Left forelimb (tissue), 1 donor: ENCODE data around the gene PDSS1.

Experiments
- DNase-seq: peaks from one replicate; pipeline ENCODE4 v3.0.0-alpha.2; 2018; ENCODE audit warnings: low spot score

The PDSS1 gene

DNA sequence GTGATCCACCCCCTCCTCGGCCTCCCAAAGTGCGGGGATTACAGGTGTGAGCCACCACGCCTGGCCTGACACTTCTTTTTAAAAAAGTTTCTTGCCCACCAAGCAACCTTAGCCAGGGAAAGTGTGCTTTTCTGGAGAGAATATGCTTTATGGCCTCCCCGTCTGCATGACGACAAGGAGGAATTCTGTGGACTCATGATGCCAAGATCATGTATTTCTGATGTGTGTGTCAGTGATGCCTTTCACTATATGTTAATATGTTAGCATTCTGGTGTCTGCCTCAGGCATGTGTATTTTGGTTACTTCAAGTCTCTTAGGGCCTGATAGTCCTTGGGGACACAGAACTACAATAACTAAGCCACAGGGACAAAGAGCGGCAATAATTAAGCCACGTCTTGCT, 2.1 kb downstream of the PDSS1 start:
- no peak for DNase-seq

DNA sequence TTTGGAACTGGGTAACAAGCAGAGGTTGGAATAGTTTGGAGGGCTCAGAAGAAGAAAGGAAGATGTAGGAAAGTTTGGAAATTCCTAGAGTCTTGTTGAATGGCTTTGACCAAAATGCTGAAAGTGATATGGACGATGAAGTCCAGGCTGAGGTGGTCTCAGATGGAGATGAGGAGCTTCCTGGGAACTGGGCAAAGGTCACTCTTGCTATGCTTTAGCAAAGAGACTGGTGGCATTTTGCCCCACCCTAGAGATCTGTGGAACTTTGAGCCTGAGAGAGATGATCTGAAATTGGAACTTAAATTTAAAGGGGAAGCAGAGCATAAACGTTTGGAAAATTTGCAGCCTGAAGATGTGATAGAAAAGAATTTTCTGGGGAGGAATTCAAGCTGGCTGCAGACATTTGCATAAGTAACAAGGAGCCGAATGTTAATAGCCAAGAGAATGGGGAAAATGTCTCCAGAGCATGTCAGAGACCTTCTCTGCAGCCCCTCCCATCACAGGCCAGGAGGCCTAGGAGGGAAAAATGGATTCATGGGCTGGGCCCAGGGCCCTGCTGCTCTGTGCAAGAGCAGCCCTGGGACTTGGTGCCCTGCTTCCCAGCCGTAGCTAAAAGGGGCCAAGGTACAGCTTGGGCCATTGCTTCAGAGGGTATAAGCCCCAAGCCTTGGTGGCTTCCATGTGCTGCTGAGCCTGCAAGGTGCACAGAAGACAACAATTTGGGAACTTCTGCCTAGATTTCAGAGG, 3.6 kb downstream of the PDSS1 start:
- no peak for DNase-seq

GRCh38 chr10:26703096-26703495, 5.6 kb downstream of the PDSS1 start:
- no peak for DNase-seq

DNA sequence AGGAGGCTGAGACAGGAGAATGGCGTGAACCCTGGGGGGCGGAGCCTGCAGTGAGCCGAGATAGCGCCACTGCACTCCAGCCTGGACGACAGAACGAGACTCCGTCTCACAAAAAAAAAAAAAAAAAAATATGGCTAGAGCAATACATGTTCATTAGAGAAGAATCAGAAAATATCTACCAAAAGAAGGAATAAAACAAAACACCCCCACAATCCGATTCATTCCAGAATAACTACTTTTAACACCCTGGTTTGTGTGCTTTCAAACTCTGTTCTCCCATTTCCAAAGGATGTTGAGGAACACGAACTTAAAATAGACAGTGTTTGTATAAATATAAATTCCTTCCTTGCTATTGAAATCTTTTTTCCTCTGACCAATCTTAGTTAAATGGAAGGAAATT, 6.5 kb downstream of the PDSS1 start:
- DNase-seq: no peak

GRCh38 chr10:26706206-26706605, 8.7 kb downstream of the PDSS1 start:
- no peak for DNase-seq

- DNase-seq: no peak
These were observed 9.4 kb downstream of the PDSS1 start for GRCh38 chr10:26706936-26707335.

DNA sequence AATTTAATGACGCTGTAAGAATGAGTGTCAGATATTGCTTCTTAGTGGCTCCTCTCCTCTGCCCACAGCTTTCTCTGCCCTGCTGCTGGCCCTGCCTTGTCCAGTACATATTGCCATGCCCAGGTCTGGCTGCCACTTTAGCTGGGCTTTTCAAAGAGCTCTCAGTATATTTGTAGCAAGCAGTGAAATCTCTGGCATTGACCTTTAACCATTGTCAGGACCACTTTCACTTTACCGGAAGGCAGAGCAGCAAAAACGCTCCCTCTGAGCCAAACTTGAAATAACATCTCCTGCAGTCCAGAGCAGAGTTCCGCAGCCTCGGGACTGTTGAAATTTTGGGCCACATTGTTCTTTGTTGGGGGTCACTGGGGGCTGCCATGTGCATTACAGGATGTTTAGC, 13.8 kb downstream of the PDSS1 start:
- no peak for DNase-seq

DNA sequence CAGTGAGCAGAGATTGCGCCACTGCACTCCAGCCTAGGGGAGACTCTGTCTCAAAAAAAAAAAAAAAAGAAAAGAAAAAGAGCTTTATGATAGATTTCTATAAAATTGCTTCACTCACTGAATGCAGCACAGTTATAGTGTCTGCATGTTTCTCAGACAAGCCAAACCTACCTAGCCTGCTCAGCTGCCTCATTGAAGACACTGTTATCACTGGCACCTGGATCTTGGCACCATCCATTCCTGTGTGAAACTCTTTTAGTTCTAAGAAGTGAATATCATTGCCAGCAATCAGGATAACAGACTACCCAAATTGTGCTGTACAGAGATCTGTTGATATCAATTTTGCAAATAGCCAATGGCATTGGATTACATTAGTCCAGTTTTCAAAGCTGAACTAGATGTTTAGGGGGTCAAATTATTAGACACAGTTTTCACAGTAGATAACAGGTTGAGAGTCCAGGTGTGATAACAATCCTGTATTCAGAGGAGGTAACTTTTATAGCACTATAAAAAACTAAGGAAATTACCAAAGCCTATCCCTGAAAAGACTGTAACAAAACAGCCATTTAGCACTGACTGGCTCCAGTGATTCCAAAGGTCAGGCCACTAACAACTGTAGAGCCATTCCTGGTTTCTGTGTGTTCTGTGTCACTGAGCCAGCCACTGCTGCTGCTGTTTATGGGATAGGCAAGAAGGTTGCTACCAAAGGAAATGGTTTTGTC, 17.1 kb downstream of the PDSS1 start:
- no peak for DNase-seq

- no peak for DNase-seq
These were observed 17.6 kb downstream of the PDSS1 start for GRCh38 chr10:26715137-26715487.

- no peak for DNase-seq
These were observed 20.0 kb downstream of the PDSS1 start for GRCh38 chr10:26717476-26717875.

DNA sequence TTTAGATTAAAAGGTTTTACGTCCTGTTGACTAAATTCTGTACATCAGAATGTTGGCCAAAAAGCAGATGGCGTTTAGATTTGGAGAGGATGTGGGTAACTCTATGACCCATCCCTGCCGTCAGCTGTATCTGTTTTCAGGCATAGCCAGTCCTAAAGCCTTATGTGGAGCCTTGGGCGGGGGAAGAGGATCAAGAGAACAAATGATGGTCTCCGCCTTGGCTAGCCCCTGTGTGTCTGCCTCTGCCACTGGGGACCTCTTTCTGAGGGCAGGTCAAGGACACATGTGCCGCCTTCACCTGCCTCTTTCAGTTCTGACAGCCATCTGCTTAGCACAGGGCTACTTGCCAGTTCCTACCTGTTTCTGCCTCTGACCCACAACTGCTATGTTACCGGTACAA, 24.1 kb downstream of the PDSS1 start:
- DNase-seq: no peak

- no peak for DNase-seq
These were observed 25.5 kb downstream of the PDSS1 start for GRCh38 chr10:26723016-26723415.

- peak; percentile 73 for DNase-seq
These were observed 28.6 kb downstream of the PDSS1 start for GRCh38 chr10:26725837-26726727.

DNA sequence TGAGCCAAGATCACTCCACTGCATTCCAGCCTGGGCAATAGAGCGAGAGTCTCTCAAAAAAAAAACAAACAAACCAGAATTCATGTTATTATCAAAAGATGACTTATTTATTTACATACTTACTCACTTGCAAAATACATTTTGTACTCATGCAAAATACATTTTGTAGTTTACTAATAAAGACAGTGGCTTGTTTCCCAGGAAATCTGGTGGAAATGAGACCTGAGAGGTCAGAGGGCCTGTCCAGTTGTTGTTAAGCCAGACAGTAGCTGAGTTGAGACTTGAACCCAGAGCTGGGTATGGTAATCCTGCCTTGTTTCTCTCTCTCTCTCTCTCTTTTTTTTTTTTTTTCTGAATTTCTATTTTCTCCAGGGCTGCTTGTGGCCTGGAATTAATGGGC, 29.5 kb downstream of the PDSS1 start:
- DNase-seq: no peak

DNA sequence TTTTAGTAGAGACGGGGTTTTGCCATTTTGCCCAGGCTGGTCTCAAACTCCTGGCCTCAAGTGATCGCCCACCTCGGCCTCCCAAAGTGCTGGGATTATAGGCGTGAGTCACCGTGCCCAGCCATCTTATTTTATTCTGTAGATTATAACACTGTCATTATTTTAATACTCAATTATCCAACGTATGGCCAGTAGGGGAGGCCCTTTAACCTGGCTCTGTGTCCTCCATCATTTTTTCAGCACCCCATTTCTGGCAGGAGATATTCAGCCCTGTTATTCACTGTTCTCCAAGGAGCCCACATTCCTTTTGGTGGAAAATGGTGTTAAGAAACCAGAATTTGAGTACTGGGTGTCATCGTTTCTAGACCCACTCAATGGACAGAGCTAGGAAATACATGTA, 31.5 kb downstream of the PDSS1 start:
- no peak for DNase-seq

GRCh38 chr10:26729395-26729794, 31.9 kb downstream of the PDSS1 start:
- DNase-seq: no peak

- DNase-seq: no peak
These were observed 33.1 kb downstream of the PDSS1 start for GRCh38 chr10:26730552-26730951.

GRCh38 chr10:26733750-26734568, 36.5 kb downstream of the PDSS1 start:
- no peak for DNase-seq

DNA sequence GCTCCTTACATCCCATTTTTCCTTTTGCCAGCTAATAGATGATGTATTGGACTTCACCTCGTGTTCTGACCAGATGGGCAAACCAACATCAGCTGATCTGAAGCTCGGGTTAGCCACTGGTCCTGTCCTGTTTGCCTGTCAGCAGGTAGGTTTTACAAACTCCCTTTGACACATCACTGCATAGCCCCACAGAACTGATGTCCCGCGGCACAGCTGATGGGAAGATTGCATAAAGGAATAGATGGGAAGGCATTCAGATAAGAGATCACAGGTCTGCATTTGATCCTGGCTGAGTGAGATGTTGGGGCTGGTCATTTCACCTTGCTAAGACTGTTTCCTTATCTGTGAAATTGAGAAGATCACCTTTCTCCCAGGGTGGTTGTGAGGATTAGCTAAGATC, 37.9 kb downstream of the PDSS1 start:
- no peak for DNase-seq

- no peak for DNase-seq
These were observed 40.2 kb downstream of the PDSS1 start for GRCh38 chr10:26737730-26738129.

GRCh38 chr10:26738301-26738911, 40.9 kb downstream of the PDSS1 start:
- no peak for DNase-seq
